HepG2 (cell line): ENCODE data around the gene GRID1. TPM values are rescaled to one million over a fixed set of nuclear protein-coding genes. Genes with fewer than 3 reads are reported as not detected.

ENCODE experiments used
- ATAC-seq: fragments of 200-7000 bp; cut with Tn5 transposase; 3 replicates; pipeline ENCODE4 v1.9.1; 2020; ENCODE audit warnings: mild to moderate bottlenecking, moderate library complexity
- BruUV-seq: library from RNA; stranded (reverse); fragments of 400-500 nt; replicated peaks from 2 replicates; lab custom pipeline; 2021; lab: Mats Ljungman, UMichigan
- CTCF ChIA-PET: fragments of 300-600 bp; formaldehyde crosslinking; extraction: SDS; loops from one replicate; lab custom pipeline; 2021; ENCODE audit warnings: low total read pairs, inconsistent platforms, low intra/inter-chr PET ratio; lab: Yijun Ruan, JAX
- POLR2A ChIA-PET: fragments of 350-600 bp; sonication (Branson Sonifier 250); formaldehyde crosslinking; loops from one replicate; lab custom pipeline; 2020; ENCODE audit warnings: antibody characterized with exemption, inconsistent platforms; lab: Yijun Ruan, JAX
- DNase-seq: peaks from one replicate; pipeline ENCODE4 v3.0.0-alpha.2; 2015; ENCODE audit warnings: low spot score
- FAIRE-seq: peaks from 3 replicates; lab custom pipeline; 2011; peaks lifted over from hg19 to GRCh38; lab: Jason Lieb, UNC
- H2AFZ ChIP-seq: one replicate; pipeline ENCODE4 v1.6.1; 2011; ENCODE audit warnings: low read length, inconsistent platforms
- H3K27ac ChIP-seq: fragments of 300-600 bp; 3 replicates; pipeline ENCODE4 v1.8.0; 2011; ENCODE audit warnings: mixed run types, mild to moderate bottlenecking, mixed read lengths, low read length, inconsistent platforms; ENCODE audit not compliant: insufficient read depth; ENCODE audit errors: extremely low read length
- H3K27me3 ChIP-seq, 2 experiments: fragments of 200-600 bp in 1 of 2; 2 replicates in 1 of 2; 3 replicates in 1 of 2; pipeline versions ENCODE4 v1.6.0 to v1.8.0; 2011; ENCODE audit warnings: low read length in 2 of 2, mild to moderate bottlenecking in 2 of 2, moderate library complexity in 2 of 2, inconsistent platforms in 1 of 2; ENCODE audit not compliant: insufficient read depth in 2 of 2, control insufficient read depth in 1 of 2
- H3K36me3 ChIP-seq, 2 experiments: fragments of 200-600 bp in 1 of 2; replicated peaks in 1 of 2; 2 replicates in 1 of 2; 3 replicates in 1 of 2; pipeline versions ENCODE4 v1.5.1 to v1.8.0; 2011; ENCODE audit warnings: low read length in 2 of 2, inconsistent platforms in 1 of 2; ENCODE audit not compliant: insufficient read depth in 2 of 2, control insufficient read depth in 1 of 2
- H3K4me1 ChIP-seq: 2 replicates; pipeline ENCODE4 v1.5.1; 2012; ENCODE audit warnings: low read length, inconsistent platforms; ENCODE audit not compliant: insufficient read depth
- H3K4me2 ChIP-seq: 2 replicates; pipeline ENCODE4 v1.6.0; 2011; ENCODE audit warnings: low read depth, low read length, inconsistent platforms
- H3K4me3 ChIP-seq, 3 experiments: fragments of 200-600 bp in 1 of 3; sonication (generic), shearing (Covaris generic) in 1 of 3; replicated peaks in 1 of 3; 2 replicates each; pipeline ENCODE4 v1.5.1; 2011 to 2016; ENCODE audit warnings: low read length in 3 of 3, inconsistent platforms in 2 of 3, low read depth in 2 of 3, mild to moderate bottlenecking in 2 of 3, control low read depth in 1 of 3, mixed read lengths in 1 of 3; ENCODE audit not compliant: insufficient read depth in 1 of 3
- H3K79me2 ChIP-seq: one replicate; pipeline ENCODE4 v1.6.1; 2011; ENCODE audit warnings: low read length, inconsistent platforms; ENCODE audit not compliant: insufficient read depth
- H3K9ac ChIP-seq: 2 replicates; pipeline ENCODE4 v1.6.0; 2011; ENCODE audit warnings: mild to moderate bottlenecking, low read depth, low read length, inconsistent platforms; ENCODE audit not compliant: insufficient read depth
- H3K9me3 ChIP-seq: 2 replicates; pipeline ENCODE4 v1.5.1; 2012; ENCODE audit warnings: mild to moderate bottlenecking, low read length
- H4K20me1 ChIP-seq: 2 replicates; pipeline ENCODE4 v1.6.0; 2011; ENCODE audit warnings: inconsistent platforms, mild to moderate bottlenecking, low read length, moderate library complexity; ENCODE audit not compliant: insufficient read depth
- DNMT3B ChIP-seq: conservative IDR thresholded peaks from 2 replicates; pipeline ENCODE4 v1.6.1; 2016; ENCODE audit warnings: missing biosample characterization, control low read depth
- HIVEP1 ChIP-seq: sonication (generic); formaldehyde crosslinking; IDR thresholded peaks from 2 replicates; pipeline ENCODE4 v1.4.0; 2020; ENCODE audit warnings: mild to moderate bottlenecking, missing genetic modification reagents
- HNRNPL ChIP-seq: fragments of 200-400 bp; formaldehyde crosslinking; IDR thresholded peaks from 2 replicates; pipeline ENCODE4 v1.6.1; 2017; ENCODE audit warnings: mild to moderate bottlenecking, low read depth, low read length
- IKZF5 ChIP-seq: IDR thresholded peaks from 2 replicates; pipeline ENCODE4 v1.6.1; 2018; ENCODE audit warnings: missing genetic modification reagents, mild to moderate bottlenecking, missing compliant biosample characterization
- IRF2 ChIP-seq: IDR thresholded peaks from 2 replicates; pipeline ENCODE4 v1.6.1; 2018; ENCODE audit warnings: missing genetic modification reagents, missing compliant biosample characterization
- KAT2B ChIP-seq: fragments of 150-350 bp; IDR thresholded peaks from 2 replicates; pipeline ENCODE4 v1.6.1; 2014; ENCODE audit warnings: low read depth, low read length, borderline replicate concordance
- PBX3 ChIP-seq: sonication (generic); formaldehyde crosslinking; IDR thresholded peaks from 2 replicates; pipeline ENCODE4 v1.8.1; 2023; ENCODE audit warnings: missing genetic modification reagents, inconsistent platforms, borderline replicate concordance
- RERE ChIP-seq: IDR thresholded peaks from 2 replicates; pipeline ENCODE4 v1.6.1; 2016; ENCODE audit warnings: low read depth, missing genetic modification reagents, missing compliant biosample characterization
- TIGD3 ChIP-seq: sonication (generic); formaldehyde crosslinking; IDR thresholded peaks from 2 replicates; pipeline ENCODE4 v1.5.1; 2020; ENCODE audit warnings: mild to moderate bottlenecking, missing genetic modification reagents, borderline replicate concordance
- USF2 ChIP-seq, 2 experiments: sonication (generic) in 1 of 2; formaldehyde crosslinking in 1 of 2; IDR thresholded peaks; 2 replicates each; pipeline versions ENCODE4 v1.5.1 to v1.6.1; 2011 to 2020; ENCODE audit warnings: borderline replicate concordance in 1 of 2, low read depth in 1 of 2, low read length in 1 of 2, mild to moderate bottlenecking in 1 of 2, missing genetic modification reagents in 1 of 2, moderate library complexity in 1 of 2
- ZNF761 ChIP-seq: sonication (generic); formaldehyde crosslinking; conservative IDR thresholded peaks from 2 replicates; pipeline ENCODE4 v1.4.0; 2020; ENCODE audit warnings: mild to moderate bottlenecking, missing genetic modification reagents
- WGBS: methylation state at CpG from one replicate; pipeline ENCODE4 v1.1.6; 2017; ENCODE audit warnings: low lambda C conversion rate; 5-methylcytosine and 5-hydroxymethylcytosine counted together
- in situ Hi-C: cut with HindIII; loops from 2 replicates; pipeline ENCODE4 v1.10.0; 2017; ENCODE audit warnings: low pct_unique_long_range_greater_than_20kb; ENCODE audit not compliant: extremely low pct_ligation_motif_present
- intact Hi-C: fragments of 100-400 bp; cut with micrococcal nuclease; formaldehyde crosslinking; loops from one replicate; pipeline ENCODE4 v1.10.0; 2022; ENCODE audit not compliant: unreplicated experiment
- polyA plus RNA-seq, 8 experiments: library from polyadenylated mRNA; depleted of rRNA in 3 of 8; stranded (reverse) in 7 of 8; unstranded in 1 of 8; fragments of >200 nt; fragmentation: Illumina TruSeq in 4 of 8; extraction: Trizol in 4 of 8; gene quantifications; 2 replicates each; pipeline versions ENCODE4 v1.2.1 to v1.2.3, GENCODE V29; 2011 to 2016; ENCODE audit warnings: low read depth in 4 of 8, missing spikeins in 1 of 8, mixed read lengths in 1 of 8; ENCODE audit not compliant: insufficient read depth in 1 of 8
- total RNA-seq, 5 experiments: library from RNA; depleted of rRNA; stranded (reverse); fragments of >200 nt; fragmentation: Illumina TruSeq; extraction: Trizol; gene quantifications; 2 replicates each; pipeline ENCODE4 v1.2.3, GENCODE V29; 2016; ENCODE audit warnings: low read depth in 1 of 5

GRID1 gene
- total and polyA plus RNA-seq, 2 of the 13 experiments (the other 11 are each of a cell fraction or from before 2014, with no cell fraction given) = 0.05 TPM; not detected in 1

- 18% methylated on average over 9 of the region's 11 CpGs for WGBS
- TF ChIP-seq TIGD3 (CRISPR knock-in tag) (no peak), HIVEP1 (no peak), IRF2 (CRISPR knock-in tag) (no peak), USF2 (IDR thresholded peaks at IDR 0.05; ENCODE audit: low read depth, low read length) (no peak), USF2 (CRISPR knock-in tag; IDR thresholded peaks at IDR 0.05; ENCODE audit: borderline replicate concordance) (no peak), DNMT3B (CRISPR knock-in tag) (no peak), KAT2B (no peak), PBX3 (CRISPR knock-in tag) (no peak), RERE (CRISPR knock-in tag) (no peak), IKZF5 (CRISPR knock-in tag) (no peak), ZNF761 (CRISPR knock-in tag) (no peak), HNRNPL (no peak)
Observed at GRCh38 chr10:86234541-86235270, 131.9 kb downstream of the GRID1 start.

More at GRCh38 chr10:86234541-86235270, 131.9 kb downstream of the GRID1 start:
- H3K9ac ChIP-seq = no peak overlapping the region
- no peak overlapping the region for H3K27ac ChIP-seq
- no peak overlapping the region for H3K4me3 ChIP-seq
- no peaks in the 10 kb centered on the region for H4K20me1 ChIP-seq
- ChIA-PET POLR2A (no interaction called here), CTCF (no interaction called here)
- no peak for ATAC-seq
- no peak for DNase-seq
- intact Hi-C loops (no loop called here), in situ Hi-C loops (no loop called here)
- H3K4me1 ChIP-seq = no peaks in the 10 kb centered on the region
- no peaks in the 10 kb centered on the region for H3K9me3 ChIP-seq
- peaks cover 6 to 19% of the 10 kb centered on the region in 2 experiments for H3K27me3 ChIP-seq
- no peaks in the 10 kb centered on the region for H3K79me2 ChIP-seq
- no TSS peak for BruUV-seq
- no peaks in the 10 kb centered on the region for H3K36me3 ChIP-seq
- H2AFZ ChIP-seq = no peak overlapping the region
- FAIRE-seq = no peak
- no peak overlapping the region for H3K4me2 ChIP-seq
